Measurements from ENCODE around the gene NUDCD2.
"Not testable (repeated sequence)": the region's sequence is repeated elsewhere in the genome, so short reads cannot be mapped to it uniquely, and the experiment has no call there.

The NUDCD2 gene

DNA sequence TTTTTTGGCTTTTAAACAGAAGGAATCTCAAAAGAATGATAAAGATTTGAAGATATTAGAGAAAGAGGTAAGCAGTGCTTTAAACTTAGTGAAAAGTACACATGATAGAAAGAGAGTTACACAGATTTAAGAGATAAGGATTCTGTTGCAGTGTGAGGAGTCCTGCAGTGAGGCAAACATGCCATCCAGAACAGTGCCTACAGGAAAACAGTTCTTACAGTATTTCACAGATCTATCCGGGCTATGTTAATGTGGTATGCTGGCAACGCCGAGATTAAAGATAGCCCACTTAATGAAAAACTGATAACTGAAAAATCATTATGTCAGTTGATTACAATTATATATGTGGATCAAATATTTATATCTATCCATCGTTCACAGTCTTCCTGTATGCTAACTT, 7.8 kb upstream of the NUDCD2 start:
- DNase-seq (ENCODE audit: low read depth, low spot score): no peak

DNA sequence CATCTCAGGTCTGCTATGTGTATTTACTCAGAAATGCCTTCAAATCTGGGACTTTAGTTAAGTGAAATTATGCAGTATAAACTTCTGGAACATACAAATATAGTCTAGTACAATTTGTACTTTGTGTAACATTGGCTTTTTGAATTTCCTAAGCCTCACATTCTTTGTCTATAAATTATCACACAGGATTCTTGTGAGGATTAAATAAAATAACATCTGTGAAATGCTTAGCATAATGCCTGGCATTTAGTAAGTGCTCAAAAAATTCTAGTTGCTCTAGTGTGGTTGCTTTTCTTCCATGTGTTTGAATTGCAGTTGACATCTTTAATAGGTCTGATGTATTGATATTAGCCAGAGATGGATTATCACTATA, 3.1 kb upstream of the NUDCD2 start:
- no peak for DNase-seq (ENCODE audit: low read depth, low spot score)

DNA sequence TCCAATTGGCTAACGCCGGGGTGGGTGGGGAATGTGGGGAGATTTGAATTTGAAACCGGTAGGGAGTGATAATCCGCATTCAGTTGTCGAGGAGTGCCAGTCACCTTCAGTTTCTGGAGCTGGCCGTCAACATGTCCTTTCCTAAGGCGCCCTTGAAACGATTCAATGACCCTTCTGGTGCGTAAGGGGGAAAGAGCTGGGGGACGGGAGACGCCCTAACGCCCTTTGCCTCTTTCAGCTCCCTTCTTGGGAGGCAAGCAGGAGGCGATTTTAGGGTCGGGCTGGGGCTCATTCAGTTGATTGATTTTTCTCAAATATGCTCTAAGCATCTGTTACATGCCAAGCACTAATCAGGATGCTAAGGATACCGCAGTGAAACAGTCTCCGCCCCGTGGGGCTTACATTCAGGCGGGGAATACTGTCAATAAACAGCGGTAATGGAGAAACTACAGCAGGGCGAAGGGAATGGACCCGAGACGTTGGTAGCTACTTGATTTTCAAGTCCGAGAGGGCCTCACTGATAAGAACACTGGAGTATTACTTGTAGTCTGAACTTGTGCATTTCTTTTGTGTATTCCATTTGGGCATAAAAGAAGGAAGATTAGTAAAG, 765 bp upstream of the NUDCD2 start, which contains the start of gene HMMR:
Gene HMMR, plus strand, starts transcription at position 71 of the 610 bp plus-strand sequence. Its CDS starts 61 bp downstream, at position 132.
- DNase-seq (ENCODE audit: low read depth, low spot score): no peak

DNA sequence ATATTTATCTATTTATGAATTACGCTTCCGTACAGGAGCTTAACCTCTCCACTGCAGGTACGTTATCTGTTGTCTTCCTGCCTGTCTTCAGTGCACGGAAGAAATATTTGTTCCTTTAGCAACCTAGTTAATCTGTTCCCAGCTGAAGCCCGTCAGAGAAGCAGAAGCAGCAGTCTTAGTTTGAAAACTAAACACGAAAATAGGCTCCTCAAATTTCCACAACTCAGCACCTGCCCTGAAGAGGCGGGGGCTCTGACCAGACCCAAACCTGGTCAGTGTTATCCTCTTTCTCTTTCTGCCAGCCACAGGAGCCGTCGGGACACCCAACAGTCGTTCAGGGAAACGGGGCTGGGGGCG, 462 bp downstream of the NUDCD2 start:
- DNase-seq (ENCODE audit: low read depth, low spot score): no peak

DNA sequence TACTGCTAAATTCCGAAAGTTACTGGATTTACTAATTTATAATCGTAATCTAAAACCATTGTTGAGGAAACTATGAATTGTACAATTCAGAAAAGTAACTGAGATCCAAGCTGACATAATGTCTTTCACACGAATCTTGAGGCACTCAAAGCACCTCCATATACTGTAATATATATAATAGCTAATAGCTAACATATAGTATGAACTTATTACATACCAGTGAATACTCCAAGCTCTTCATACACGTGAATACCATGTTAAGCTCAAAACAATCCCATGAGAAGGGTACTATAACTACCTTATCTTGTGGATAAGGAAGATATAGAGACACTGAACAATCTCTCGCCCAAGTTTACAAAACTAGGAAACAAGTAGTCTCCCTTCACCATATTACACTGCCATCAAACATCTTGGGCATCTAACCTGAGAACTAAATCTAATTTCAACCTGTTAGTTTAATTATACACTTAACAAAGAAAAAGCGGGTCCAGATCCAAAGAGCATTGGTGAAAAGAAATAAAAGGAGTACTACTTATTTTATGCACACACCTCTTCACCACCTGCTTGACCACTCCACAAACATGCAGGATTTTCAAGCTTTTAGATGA, 1.0 kb downstream of the NUDCD2 start:
- no peak for DNase-seq (ENCODE audit: low read depth, low spot score)

DNA sequence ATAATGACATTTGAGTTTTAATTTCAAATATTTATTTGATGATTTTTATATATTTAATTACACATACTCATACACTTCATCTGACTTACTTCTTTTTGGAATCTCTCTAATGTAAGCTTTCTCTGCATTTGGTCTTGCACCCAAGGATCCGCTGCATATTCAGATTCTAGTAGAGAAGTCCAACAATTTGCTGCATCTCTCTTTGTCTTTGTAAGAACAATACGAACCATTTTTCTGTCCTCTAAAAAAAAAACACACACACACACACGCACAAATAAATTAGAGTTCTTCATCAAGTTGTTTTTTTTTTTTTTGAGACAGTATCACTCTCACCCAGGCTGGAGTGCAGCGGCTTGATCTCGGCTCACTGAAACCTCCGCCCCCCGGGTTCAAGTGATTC, 3.1 kb downstream of the NUDCD2 start:
- DNase-seq (ENCODE audit: low read depth, low spot score): no peak

DNA sequence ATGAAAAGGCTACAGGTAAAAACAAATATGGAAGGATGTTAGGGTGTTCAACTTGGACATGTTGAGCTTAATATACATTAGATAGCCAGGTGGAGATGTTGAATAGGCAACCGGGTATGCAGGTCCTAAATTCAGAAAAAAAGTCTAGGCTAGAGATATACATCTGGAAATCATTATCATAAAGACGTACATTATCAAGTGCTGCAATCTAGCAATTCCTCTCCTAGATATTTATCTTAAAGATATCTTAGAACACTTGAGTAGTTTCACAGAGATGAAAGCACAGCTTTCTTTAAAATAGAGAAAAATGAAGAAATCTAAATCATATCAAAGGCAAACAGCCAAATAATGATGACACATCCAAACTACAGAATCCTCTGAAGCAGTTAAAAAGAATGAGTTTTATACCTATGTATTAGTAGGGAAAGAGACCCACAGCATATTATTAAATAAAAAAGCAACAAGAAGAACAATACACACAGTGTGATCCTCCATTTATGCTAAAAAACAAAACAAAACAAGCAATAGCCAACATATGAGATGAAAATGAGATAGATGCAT, 3.8 kb downstream of the NUDCD2 start:
- no peak for DNase-seq (ENCODE audit: low read depth, low spot score)

DNA sequence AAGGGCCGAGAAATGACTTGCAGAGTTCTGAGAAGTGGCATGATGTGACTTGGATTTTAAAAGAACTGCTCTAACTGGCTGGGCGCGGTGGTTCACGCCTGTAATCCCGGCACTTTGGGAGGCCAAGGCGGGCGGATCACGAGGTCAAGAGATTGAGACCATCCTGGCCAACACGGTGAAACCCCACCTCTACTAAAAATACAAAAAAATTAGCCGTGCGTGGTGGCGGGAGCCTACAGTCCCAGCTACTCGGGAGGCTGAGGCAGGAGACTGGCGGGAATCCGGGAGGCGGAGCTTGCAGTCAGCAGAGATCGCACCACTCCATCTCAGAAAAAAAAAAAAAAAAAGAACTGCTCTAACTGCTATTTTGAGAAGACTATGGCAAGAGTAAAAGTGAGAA, 4.5 kb downstream of the NUDCD2 start:
- DNase-seq (ENCODE audit: low read depth, low spot score): not testable (repeated sequence)

DNA sequence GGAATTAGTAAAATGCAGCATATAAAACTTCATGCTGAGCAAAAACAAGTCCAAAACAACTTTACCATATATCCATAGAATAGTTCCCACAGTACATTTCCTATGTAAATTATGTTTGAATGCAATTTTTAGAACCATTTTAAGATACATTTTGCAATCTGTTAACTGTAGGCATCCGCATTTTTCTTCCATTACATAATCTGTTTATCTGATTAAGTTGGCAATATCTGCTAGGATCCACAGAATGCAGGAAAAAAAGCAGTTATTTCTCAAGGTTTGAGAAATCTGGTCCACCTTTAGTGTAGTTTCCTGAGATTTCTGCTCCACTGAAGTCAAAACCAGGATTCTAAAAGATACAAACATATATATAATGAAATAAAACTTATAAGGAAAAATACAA, 6.2 kb downstream of the NUDCD2 start:
- no peak for DNase-seq (ENCODE audit: low read depth, low spot score)

DNA sequence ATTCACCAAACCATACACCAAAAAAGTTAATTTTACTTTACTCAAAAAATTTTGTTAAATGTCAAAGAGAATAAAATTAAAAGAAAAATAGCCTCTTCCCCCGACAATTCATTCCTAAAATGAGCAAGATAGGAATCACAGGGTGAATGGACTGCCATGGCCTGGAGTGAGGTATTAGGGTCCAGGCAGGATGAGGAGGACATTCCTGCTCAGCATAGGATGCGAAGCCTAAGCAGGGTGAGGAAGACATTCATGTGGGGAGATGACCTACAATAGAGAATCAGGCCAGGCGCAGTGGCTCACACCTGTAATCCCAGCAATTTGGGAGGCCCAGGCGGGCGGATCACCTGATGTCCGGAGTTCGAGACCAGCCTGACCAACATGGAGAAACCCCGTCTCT, 8.4 kb downstream of the NUDCD2 start:
- DNase-seq (ENCODE audit: low read depth, low spot score): no peak

DNA sequence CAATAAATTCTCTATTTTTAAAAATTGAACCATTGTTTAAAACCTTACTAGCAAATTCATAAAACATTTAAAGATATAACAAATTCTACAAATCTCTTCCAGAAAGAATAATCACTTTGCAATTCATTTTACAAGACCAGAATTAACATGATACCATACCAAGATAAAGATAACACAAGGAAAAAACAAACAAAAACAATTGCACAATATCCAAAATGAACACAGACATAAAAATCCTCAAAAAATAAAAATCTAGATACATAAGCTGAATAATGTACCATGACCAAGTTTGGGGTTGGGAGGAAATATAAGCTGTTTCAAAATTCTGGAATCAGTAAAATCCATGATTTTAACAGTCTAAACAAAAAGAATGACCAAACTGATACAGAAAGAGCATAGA, 11.4 kb downstream of the NUDCD2 start:
- DNase-seq (ENCODE audit: low read depth, low spot score): no peak

DNA sequence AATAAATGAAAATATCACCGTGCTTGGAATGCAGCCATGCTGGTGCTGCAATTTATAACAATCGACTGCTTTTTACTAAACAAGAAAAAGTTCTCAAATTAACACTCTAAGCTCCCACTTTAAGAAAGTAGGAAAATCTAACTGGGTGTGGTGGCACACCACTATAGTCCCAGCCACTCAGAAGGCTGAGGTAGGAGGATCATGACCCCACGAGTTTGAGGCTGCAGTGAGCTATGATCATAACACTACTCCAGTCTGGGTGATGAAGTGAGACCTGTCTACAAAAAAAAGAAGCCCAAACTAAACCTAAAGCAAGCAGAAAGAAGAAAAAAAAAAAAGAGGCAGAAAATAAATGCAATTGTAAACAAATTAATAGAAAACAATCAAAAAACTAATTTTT, 12.0 kb downstream of the NUDCD2 start:
- DNase-seq (ENCODE audit: low read depth, low spot score): no peak

DNA sequence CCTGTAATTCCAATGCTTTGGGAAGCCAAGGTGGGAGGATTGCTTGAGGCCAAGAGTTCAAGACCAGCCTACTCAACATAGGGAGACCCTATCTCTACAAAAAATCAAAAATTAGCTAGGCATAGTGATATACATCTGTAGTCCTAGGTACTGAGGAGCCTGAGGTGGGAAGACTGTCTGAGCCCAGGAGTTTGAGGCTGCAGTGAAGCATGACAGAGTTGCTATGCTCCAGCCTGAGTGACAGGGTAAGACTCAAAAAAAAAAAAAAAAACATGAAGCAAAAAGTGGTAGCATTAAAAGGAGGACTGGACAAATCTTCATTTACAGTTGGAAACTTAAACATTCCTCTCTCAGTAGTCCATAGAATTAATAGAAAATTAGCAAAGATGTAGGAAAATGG, 12.7 kb downstream of the NUDCD2 start:
- no peak for DNase-seq (ENCODE audit: low read depth, low spot score)

DNA sequence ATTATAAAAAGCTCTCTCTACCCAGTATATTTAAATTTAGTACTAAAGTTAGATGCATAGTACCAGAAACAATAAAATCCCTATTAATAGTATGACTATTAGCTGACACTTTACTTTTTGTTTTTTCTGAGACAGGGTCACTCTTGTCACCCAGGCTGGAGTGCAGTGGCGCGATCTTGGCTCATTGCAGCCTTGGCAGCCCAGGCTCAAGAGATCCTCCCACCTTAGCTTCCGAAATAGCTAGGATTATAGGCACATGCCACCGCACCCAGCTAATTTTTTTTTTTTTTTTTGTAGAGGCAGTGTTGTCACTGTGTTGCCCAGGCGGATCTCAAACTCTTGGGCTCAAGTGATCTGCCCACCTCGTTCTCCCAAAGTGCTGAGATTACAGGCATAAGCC, 14.6 kb downstream of the NUDCD2 start:
- DNase-seq (ENCODE audit: low read depth, low spot score): no peak

DNA sequence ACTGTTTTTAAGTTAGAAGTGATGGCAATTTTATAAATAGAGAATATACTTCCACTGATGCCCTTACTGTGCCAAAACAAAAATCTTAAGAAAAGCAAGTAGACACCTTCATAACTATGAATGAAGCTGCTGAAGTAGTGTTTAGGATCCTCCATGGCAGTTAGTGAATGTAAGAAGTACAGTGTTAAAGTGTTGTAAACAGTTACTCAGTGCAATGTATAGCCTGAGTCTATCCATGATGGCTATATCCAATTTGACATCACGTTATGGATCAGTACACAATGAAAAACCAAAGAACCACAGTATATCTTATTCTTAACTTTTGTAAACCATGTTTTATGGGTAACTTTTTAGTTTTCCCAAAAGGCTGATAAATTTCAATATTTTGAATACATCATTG, 15.4 kb downstream of the NUDCD2 start:
- no peak for DNase-seq (ENCODE audit: low read depth, low spot score)

DNA sequence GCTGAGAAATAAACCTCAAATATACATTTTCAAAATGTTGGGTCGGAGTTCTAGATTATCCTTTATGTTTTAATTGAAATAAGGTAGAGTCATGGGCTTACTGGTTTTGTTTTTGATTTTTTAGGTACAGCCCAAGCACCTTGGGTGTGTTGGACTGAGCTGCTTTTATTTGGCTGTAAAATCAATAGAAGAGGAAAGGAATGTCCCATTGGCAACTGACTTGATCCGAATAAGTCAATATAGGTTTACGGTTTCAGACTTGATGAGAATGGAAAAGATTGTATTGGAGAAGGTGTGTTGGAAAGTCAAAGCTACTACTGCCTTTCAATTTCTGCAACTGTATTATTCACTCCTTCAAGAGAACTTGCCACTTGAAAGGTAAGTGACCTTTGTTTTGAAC, 18.9 kb downstream of the NUDCD2 start:
- no peak for DNase-seq (ENCODE audit: low read depth, low spot score)

DNA sequence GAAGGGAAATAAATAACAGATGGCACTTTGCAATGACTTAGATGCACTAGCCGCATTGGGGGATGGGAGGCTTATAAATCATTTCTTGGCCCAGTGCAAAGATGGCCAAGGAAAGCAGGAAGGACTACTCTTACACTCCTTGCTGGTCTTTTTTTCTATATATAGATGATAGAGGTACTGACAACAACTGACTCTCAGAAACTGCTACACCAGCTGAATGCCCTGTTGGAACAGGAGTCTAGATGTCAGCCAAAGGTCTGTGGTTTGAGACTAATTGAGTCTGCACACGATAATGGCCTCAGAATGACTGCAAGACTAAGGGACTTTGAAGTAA, 20.8 kb downstream of the NUDCD2 start:
- no peak for DNase-seq (ENCODE audit: low read depth, low spot score)

DNA sequence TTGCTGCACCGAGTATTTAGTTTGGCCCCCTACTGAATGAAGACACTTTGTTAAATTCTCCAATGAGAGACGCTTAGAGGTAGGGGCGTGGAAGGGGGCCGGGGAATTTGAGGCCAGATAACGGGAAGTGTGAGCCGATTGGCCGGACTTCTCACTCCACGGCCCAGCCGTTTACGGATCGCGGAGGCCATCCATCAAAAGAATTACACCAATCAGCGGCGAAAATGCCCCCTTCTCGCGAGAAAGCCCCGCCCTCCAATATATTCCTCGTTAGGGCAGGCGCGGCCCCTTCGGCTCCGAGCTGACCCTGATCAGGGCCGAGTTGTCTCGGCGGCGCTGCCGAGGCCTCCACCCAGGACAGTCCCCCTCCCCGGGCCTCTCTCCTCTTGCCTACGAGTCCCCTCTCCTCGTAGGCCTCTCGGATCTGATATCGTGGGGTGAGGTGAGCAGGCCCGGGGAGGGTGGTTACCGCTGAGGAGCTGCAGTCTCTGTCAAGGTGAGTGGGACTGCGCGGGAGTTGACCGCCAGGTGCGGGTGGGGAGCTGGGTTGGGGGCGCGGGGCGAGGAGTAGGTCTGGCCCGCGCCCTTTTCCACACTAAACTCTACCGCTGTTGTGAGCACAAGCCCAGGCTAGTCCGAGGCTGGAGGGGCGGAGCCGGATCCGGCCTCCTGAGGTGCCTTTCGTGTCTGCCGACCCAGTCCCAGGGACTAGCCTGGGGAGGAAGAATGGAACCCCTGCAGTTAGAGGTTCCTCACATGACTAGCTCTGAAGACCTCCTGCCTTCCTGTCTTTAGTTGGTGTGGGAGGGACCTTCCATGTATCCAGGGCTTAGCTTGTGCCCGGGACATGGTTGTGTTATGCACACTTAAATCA, 22.4 kb downstream of the NUDCD2 start, which contains the start of gene CCNG1:
Gene CCNG1, plus strand, starts transcription at position 287 of the 874 bp plus-strand sequence. CDS start 1,662 bp downstream, outside the sequence.
- peak; percentile 89 for DNase-seq (ENCODE audit: low read depth, low spot score)

DNA sequence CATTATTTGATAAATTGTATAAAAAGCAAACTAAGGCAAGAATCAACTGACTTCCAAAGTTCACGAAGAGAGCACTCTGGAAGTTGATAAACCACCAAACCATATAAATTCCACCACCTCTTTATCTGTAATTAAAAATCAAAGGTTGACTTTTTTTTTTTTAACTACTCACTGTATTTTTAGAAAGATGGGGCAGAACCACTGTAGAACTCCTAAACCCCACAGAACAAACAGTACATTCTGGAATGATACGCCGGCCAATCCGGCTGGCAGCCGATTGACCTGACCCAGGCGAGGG, 22.9 kb downstream of the NUDCD2 start:
- no peak for DNase-seq (ENCODE audit: low read depth, low spot score)

DNA sequence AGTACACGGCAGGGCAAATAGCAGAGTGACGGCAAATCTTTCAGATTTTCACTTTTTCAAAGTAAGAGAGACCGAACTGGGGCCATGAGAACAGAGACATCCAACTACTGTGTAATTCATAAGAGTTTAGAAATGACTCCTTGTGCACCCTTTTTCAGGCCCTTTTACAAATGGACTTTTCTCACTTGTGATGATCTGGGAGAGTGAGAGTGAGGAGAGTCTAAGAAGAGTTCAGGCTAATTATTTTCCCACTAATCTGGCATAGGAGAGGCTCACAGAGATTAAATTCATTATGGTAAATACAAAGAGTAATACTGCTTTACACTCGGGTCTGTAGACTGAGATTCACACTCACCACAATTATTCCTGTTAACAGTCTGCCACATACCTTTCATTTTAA, 23.4 kb downstream of the NUDCD2 start:
- DNase-seq (ENCODE audit: low read depth, low spot score): no peak

DNA sequence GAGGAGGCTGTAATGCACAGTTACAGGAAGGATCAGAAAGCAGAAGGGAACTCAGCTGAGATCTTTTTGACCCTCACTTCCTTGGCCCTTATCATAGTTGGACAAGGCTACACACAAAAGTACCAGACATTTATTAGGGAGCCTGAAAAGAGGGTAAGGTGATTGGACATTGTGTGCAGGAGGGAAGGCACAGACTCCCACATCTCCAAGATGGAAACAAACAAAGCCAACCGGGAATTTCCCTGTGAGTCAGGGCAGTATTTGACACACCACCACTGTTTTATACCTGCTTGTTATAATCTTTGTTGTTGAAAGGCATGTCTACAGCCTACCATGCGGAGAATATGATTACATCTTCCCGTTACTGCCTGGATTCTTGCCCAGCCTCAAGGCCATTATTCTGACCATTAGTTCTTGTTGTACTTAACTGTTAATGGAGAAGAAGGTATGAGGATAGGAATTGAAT, 25.5 kb downstream of the NUDCD2 start:
- DNase-seq (ENCODE audit: low read depth, low spot score): no peak

DNA sequence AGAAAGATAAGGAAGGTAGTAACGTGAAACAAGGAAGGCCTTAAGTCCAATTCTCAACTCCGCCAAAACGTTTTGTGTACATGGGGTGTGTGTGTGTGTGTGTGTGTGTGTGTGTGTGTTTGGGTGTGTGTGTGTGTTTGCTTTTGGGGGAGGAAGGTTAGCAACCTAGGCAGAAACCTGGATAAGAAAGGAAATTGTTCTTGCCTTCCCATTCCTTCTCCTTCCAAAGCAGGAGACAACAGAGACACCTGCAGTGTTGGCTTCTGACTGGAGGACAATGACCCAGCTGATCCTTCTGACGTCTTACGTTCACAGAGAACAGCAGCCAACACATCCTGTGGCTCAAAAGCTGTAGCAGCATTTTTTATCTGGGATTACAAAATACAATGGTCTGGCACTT, 26.6 kb downstream of the NUDCD2 start:
- no peak for DNase-seq (ENCODE audit: low read depth, low spot score)

DNA sequence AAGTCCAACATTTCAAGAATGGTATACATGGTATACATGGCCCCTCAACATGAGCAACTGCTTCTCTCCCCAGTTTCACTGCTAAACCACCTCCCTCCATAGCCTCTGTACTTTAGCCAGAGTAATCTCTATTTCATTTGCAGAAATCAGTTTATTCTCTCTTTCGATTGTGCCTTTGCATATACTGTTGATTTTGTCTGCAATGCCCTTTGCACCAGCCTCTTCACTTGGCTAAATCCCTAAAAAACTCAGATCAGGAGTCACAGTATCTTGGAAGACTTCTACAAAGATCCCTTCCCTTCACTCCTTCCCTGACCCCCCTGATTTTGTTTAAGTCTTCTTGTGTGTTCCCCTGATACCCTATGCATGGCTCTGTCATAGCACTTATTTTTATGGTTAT, 27.4 kb downstream of the NUDCD2 start:
- DNase-seq (ENCODE audit: low read depth, low spot score): no peak

All from brain pericyte (primary cell).